LNCaP clone FGC (cell line): ENCODE results near the gene TACR1.
"Not testable (repeated sequence)": the region's sequence is repeated elsewhere in the genome, so short reads cannot be mapped to it uniquely, and the experiment has no call there.

Experiments
- DNase-seq: peaks from one replicate; pipeline ENCODE4 v3.0.0-alpha.2; 2011; ENCODE audit warnings: low read depth
- H3K4me3 ChIP-seq: 2 replicates; pipeline ENCODE4 v1.5.1; 2011; ENCODE audit warnings: mild to moderate bottlenecking, low read depth, low read length, control low read depth
- CTCF ChIP-seq: IDR thresholded peaks from 2 replicates; pipeline ENCODE4 v1.5.1; 2012; ENCODE audit warnings: mild to moderate bottlenecking; ENCODE audit not compliant: control insufficient read depth, insufficient read depth; ENCODE audit errors: extremely low read depth

TACR1 gene

GRCh38 chr2:75177427-75177826, 21.9 kb downstream of the TACR1 start:
- no peak for TF ChIP-seq CTCF
- no peak overlapping the region for H3K4me3 ChIP-seq
- no peak for DNase-seq

GRCh38 chr2:75175456-75175855, 23.9 kb downstream of the TACR1 start:
- H3K4me3 ChIP-seq: no peak overlapping the region
- no peak for DNase-seq
- no peak for TF ChIP-seq CTCF

- no peak overlapping the region for H3K4me3 ChIP-seq
- DNase-seq: no peak
- TF ChIP-seq CTCF: no peak
Measured at GRCh38 chr2:75174981-75175380, 24.3 kb downstream of the TACR1 start.

GRCh38 chr2:75174519-75174918, 24.8 kb downstream of the TACR1 start:
- no peak overlapping the region for H3K4me3 ChIP-seq
- no peak for TF ChIP-seq CTCF
- DNase-seq: no peak

GRCh38 chr2:75173740-75174139, 25.6 kb downstream of the TACR1 start:
- H3K4me3 ChIP-seq: no peak overlapping the region
- no peak for TF ChIP-seq CTCF
- no peak for DNase-seq

GRCh38 chr2:75171423-75171822, 27.9 kb downstream of the TACR1 start:
- DNase-seq, H3K4me3 ChIP-seq: not testable (repeated sequence)

- TF ChIP-seq CTCF: no peak
- DNase-seq: no peak
Measured at GRCh38 chr2:75170889-75171288, 28.4 kb downstream of the TACR1 start.

GRCh38 chr2:75168186-75168585, 31.1 kb downstream of the TACR1 start:
- no peak for TF ChIP-seq CTCF
- no peak for DNase-seq
- no peak overlapping the region for H3K4me3 ChIP-seq

More at GRCh38 chr2:75170889-75171288, 28.4 kb downstream of the TACR1 start:
- no peak overlapping the region for H3K4me3 ChIP-seq
